GM21526 (cell line): ENCODE data around the gene BGN.
A peak's percentile ranks its signal among the peaks of the same experiment; 100 is the strongest.

ENCODE experiments used
- ATAC-seq: cut with Tn5 transposase; IDR thresholded peaks from one replicate; pipeline ENCODE4 v1.9.1; 2021; ENCODE audit warnings: moderate library complexity; ENCODE audit not compliant: unreplicated experiment, low FRiP score

The BGN gene

DNA sequence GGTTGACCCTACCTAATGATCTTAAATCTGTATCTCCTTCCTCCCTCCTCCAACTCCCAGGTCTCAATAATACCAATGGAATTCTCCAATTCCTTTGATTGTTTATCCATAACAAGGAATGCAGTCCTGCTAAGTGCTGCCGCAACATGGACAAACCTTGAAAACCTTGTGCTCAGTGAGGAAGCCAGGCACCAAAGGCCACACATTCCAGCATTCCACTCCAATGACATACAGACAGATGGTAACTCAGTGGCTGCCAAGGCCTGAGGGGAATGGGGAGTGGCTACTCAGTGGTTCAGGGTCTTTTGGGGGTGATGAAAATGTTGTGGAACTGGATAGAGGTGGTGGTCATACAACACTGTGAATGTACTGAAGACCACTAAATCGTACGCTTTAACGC, 34.8 kb upstream of the BGN start:
- ATAC-seq: no peak

GRCh38 chrX:153460826-153461225, 34.0 kb upstream of the BGN start:
- no peak for ATAC-seq

DNA sequence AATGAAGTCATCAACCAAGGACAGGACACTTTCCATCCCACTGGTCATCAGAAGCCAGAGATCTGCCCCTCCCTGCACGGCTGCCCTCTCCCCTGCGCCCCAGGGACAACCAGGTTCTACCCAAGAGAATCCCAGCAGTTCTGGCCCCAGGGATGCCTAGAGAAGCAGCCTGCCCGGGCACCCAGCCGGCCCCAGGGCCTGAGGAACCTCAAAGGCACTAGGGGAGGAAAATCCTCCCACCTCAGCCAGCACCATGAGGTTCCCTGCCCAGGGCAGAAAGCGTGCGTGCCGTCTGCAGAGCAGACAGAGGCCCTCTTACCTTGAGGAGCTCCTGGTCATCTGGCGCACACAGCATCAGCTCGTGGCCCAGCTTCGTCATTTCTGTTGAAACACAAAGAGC, 32.5 kb upstream of the BGN start:
- no peak for ATAC-seq

GRCh38 chrX:153463031-153463430, 31.7 kb upstream of the BGN start:
- no peak for ATAC-seq

- no peak for ATAC-seq
These were observed 31.2 kb upstream of the BGN start for GRCh38 chrX:153463556-153463955.

DNA sequence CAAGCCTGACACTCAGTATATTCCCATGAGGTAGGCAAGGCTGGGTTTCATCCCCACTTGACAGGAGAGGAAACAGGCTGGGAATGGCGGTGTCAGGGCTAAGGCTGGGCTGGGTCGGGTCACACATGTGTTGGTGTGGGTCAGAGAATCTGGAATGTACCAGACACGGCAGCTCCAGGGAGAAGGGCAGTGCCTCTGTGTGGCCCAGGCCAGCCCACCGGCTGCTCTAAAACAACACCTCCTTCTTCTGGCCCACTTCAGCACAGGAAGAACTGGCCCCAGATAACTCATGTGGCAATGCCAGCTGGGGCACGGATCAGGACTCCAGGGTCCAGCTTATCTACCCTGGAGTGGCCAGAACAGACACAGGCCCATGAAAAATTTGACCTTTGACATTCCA, 30.7 kb upstream of the BGN start:
- no peak for ATAC-seq

DNA sequence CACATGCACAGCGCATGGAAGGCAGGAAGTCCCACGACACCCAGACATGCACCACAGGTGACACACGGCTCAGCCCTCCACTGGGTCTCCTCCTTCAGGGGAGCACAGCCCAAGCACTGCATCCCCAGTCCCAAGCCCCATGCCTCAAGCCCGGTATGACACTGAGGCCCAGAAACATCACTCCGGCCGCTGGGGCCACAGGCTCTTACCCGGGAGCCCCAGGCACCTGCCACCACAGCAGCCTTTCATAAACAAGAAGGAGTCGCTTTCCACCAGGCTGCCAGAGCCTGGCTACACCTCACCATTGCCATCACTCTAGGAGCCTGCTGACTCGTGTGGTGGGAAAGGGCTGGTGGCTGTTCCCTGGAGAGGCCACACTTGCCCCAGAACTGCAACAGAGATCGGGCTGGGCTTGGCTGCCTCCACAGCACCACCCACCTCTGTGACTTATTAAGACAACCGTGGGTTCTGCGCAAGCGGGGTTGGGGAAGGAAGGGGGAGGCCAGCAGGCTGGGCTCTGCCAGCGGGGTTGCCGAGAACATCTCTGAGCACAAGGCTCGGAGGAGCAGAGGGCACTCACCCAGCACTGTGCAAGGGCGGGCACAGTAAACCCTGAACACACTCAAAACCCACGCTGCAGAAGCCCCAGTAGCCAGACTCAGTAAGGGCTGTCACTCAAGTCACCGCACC, 28.9 kb upstream of the BGN start:
- no peak for ATAC-seq

DNA sequence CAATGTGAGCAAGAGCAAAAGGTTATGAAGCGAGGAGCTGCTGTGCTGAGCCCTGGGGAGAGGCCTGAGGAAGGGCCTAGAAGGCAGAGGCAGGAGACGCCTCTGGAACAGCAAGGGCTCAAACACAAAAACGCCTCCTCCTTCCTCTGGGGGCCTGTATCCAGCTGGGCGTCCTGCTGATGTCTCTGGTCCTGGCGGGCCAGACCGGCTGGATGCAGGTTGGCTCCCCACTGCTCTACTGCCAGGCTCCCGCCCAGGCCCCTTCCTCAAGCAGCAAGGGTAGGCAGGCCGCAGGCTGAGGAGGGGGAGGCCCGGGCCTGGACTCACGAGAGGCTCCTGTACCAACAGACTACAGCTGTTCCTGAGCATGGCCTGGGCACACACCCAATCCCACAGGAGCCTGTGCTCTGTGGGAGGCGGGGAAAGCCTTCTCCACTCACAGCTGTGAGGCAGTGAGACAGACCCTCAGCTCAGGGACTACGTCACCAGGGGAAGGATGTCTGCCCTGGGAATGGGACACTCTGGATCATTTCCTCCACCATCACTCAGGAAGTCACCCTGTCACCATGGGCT, 26.7 kb upstream of the BGN start:
- ATAC-seq: no peak

- peak; percentile 31 for ATAC-seq
These were observed 24.9 kb upstream of the BGN start for GRCh38 chrX:153469811-153470410.

- peak; percentile 67 for ATAC-seq
These were observed 24.1 kb upstream of the BGN start, which contains the start of gene HAUS7 for GRCh38 chrX:153470411-153471363. TSS of gene HAUS7 (minus strand) at chrX:153470576. CDS start at chrX:153470557, 19 bp downstream.

DNA sequence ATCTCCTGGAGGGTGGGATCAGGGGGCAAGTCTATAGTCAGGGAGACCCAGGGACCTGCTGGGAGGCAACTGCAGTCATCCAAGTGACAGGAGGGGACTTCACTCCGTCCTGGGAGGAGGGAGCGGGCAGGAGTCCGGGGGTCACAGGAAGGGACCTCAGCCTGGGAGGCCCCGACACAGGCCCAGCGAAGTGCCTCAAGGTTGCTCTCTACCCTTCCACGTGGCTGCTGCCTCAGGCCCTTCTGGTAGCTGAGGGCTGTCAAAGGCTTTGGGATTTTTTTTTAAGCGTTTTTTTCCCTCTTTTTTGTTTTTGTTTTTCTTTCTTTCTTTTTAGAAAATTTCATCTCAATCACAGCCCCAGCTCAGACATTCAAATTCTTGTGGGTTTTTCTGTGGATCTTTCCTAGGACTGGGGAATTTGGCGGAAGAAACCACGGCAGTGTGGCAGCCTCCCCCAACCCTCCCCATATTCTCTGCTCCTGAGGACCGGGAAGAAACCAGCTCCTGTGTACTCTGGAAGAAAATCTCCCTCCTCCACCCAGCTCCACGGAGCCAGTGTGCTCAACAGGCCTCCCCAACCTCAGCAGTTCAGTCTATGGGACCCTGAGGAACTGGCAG, 23.0 kb upstream of the BGN start:
- ATAC-seq: no peak

DNA sequence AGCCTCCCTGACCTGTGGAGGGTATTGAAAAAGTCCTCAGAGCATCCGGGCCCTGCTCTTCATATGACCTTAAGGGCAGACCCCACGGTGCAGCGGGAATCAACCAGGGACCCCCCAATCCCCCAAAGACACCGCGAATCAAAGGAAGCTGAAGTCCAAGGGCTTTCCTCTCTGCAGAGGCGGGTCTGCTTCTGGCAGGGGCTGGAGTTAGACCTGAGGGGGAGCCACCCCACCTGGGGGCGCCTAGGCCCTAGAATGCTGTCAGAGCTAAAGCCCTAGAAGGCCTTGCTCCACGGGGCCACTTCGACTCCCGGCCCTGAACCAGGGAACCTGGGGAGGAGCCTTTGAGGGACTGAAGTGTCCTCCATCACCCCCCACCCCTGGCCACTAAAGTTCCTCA, 21.7 kb upstream of the BGN start:
- no peak for ATAC-seq

DNA sequence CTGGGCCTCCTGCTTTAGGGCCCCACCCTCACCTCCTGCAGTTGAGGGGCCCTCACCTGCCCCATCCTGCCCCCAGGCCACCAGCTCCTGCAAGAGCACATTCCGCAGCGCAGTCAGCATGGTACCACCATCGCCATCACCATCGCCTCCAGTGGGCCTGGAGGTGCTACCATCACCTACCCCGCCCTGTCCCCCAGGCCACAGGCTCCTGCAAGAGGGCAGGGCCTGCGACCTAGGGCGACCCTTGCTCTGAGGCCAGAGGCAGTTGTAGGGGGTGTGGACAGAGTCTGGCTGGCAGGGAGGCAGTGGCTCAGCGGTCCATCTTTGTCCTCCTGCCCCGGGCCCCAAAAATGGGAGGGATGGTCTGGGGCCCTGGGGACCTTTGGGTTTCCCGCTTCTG, 20.5 kb upstream of the BGN start:
- ATAC-seq: no peak

- no peak for ATAC-seq
These were observed 20.1 kb upstream of the BGN start for GRCh38 chrX:153474718-153475117.

DNA sequence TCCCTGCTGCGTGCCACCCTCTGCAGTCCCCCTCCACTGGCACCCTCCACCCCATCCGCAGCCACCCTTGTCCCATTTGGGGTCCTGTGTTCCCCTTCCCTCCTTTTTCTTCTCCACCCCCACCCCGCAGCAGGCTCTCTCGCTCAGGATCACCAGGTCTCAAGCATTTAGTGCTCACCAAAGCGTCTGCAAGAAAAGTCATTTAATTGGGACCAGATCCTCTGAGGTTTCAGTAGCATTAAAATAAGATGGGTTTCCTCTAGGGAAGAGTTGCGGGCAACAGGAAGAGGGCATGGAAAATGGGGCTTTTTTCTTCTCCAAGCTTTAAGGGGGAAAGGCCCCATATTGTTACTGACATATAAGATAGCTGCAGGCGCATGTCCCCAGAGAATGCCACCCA, 19.5 kb upstream of the BGN start:
- ATAC-seq: no peak

DNA sequence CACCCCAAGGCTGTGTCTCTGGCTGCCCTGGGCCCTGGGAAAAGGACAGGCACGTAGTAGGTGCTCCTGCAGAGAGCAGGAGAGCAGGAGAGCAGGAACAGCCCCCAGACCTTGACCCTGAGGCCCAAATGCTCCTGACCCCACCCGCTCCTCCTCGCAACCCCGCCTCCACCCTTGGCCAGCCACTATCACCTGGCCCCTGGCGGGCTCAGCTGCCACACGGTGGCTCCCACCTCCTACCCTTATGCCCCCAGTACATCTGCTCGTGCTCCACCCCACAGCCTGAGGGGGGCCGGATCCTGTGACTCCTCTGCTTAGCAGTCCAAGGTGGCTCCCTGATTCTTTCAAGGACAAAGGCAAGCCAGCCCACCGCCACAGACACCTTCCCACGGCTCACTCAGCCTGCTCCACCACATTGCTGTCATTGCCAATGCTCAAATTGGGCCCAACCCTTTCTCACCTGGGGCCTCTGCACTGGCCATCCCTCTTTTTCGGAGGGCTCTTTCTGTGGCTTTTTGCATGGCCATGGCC, 19.0 kb upstream of the BGN start:
- no peak for ATAC-seq

DNA sequence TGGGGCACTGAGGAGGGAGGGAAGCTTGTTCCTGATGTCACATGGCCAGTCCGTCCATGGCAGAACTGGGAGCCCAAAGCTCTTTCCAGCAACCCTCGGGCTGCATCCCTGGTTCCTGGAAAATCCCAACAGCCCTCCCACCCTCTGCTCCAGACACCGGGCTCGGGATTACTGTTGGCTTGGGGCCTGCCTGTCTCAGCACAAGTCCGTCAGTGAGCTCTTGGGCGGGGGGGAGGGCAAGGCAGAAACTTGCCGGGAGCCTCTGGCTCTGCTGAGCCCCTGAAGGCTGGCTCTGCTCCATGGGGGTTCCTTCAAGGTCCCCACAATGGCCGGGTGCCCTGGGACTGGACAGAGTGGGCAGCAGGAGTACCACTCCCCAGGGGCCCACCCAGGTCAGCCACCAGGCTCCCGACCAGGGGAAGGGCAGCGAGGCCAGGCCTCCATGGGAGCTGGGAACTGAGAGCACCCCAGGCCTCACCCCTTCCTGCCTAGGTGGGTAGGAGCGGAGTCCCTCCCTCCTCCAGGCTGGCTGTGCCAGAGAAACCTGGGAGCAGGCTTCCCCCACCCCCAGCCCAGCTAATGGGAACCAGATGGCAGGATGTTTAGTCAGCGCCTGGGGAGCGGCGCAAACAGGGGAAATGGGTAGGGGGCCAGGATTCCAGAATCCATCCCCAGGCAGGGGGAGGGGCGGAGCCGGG, 18.0 kb upstream of the BGN start:
- ATAC-seq: no peak

GRCh38 chrX:153477364-153477857, 17.4 kb upstream of the BGN start:
- ATAC-seq: no peak

GRCh38 chrX:153477901-153478300, 16.9 kb upstream of the BGN start:
- no peak for ATAC-seq

DNA sequence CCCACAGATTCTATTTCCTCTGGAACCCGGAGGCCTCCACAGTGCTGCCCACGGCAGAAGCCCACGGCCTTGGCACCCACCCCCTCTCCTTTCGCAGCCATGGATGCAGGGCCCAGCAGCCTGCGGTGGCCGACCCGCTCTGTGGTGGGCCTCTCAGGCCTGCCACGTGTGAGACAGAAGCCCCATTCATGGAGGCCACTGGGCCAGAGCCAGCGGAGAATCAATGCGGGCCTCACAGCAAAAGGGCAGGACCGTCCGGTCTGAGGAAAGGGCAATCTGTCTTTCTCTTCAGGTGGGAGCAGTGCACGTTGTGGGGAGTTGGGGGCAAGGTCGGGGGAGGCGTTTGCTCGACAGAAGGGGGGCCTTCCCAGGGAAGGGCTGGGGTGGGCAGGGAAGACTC, 16.0 kb upstream of the BGN start:
- ATAC-seq: no peak
